GM19372 (cell line): Measurements from ENCODE around the gene ID4.

Experiments used
- ATAC-seq: cut with Tn5 transposase; IDR thresholded peaks from one replicate; pipeline ENCODE4 v1.9.1; 2021; ENCODE audit warnings: mild to moderate bottlenecking, low read depth, moderate library complexity; ENCODE audit not compliant: unreplicated experiment

ID4 gene

GRCh38 chr6:19830171-19830570 is 7.0 kb upstream of the ID4 start:
- ATAC-seq = no peak

DNA sequence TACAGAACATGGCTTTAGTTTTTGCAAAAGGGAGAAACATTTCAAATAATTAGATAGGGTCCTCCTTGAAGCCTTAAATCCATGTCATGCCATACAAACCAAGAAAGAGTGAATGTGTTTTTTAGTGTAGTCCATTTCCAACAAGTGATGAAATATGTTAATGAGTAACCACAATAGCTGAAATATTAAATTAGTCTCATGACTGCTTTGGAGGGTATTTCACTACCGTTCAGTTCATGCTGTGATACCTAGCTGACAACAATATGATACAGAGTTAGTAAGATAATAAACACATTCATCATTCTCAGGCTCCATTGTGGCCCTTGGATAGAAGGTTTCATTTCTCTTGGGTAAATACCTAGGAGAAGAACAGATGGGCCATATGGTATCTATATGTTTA is 5.8 kb upstream of the ID4 start:
- no peak for ATAC-seq

DNA sequence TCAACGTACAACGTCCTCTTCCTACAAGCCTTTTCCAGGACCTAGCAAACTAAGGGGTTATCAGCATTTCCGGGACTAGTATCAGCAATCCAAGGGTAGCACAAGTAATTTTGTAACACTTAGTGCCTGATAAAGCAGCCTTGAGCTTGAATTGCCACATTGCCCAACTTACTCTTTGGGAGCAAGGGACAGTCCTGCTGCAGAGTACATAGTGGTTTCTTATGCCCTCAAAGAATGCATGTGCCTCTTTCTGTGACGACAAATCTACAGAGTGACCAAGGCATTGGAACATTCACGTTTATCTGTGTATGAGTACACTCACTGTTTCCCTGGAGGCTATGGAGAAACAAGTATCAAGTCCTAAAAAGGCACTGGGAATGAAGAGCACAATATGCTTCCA is 3.2 kb upstream of the ID4 start:
- ATAC-seq = no peak

GRCh38 chr6:19834858-19835257 is 2.3 kb upstream of the ID4 start:
- no peak for ATAC-seq

DNA sequence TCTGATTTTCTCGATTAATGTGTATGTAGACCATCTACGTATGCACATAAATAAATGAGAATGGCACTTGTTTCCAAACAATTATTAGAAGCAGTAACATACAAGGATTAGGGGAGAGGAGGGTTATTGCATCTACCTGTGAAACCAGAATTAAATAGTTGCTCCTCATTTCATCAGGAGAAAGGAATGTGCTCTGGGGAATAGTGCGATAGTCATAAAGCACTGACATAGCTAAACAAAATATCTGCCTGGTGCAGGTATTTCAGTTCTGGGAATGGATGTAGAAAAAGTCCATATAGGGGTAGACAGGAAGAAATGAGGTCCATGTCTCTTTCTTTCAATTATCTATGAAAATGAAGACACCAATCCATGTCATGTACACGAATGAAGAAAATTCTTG is 1.6 kb upstream of the ID4 start:
- ATAC-seq = no peak

DNA sequence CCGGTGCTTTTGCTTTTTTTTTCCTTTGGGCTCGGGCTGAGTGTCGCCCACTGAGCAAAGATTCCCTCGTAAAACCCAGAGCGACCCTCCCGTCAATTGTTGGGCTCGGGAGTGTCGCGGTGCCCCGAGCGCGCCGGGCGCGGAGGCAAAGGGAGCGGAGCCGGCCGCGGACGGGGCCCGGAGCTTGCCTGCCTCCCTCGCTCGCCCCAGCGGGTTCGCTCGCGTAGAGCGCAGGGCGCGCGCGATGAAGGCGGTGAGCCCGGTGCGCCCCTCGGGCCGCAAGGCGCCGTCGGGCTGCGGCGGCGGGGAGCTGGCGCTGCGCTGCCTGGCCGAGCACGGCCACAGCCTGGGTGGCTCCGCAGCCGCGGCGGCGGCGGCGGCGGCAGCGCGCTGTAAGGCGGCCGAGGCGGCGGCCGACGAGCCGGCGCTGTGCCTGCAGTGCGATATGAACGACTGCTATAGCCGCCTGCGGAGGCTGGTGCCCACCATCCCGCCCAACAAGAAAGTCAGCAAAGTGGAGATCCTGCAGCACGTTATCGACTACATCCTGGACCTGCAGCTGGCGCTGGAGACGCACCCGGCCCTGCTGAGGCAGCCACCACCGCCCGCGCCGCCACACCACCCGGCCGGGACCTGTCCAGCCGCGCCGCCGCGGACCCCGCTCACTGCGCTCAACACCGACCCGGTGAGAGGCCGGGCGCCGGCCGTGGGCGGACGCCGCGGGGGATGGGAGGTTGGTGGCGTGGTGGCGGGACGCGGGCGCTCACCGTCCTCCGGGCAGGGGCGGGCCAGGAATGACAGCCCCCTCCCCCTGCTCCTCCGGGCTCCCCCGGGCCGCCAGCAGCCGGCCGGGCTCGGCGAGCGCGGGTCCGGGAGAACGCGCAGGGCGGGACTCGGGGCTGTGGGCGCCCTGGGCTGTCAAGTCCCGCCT is 606 bp downstream of the ID4 start:
- no peak for ATAC-seq

GRCh38 chr6:19838442-19839236 is 1.5 kb downstream of the ID4 start:
- no peak for ATAC-seq

DNA sequence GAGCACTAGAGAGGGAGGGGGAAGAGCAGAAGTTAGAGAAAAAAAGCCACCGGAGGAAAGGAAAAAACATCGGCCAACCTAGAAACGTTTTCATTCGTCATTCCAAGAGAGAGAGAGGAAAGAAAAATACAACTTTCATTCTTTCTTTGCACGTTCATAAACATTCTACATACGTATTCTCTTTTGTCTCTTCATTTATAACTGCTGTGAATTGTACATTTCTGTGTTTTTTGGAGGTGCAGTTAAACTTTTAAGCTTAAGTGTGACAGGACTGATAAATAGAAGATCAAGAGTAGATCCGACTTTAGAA is 2.0 kb downstream of the ID4 start:
- ATAC-seq = no peak

- ATAC-seq = no peak
Measured at GRCh38 chr6:19839788-19840187, 2.6 kb downstream of the ID4 start.

- ATAC-seq = no peak
Measured at GRCh38 chr6:19841181-19841580, 4.0 kb downstream of the ID4 start.

DNA sequence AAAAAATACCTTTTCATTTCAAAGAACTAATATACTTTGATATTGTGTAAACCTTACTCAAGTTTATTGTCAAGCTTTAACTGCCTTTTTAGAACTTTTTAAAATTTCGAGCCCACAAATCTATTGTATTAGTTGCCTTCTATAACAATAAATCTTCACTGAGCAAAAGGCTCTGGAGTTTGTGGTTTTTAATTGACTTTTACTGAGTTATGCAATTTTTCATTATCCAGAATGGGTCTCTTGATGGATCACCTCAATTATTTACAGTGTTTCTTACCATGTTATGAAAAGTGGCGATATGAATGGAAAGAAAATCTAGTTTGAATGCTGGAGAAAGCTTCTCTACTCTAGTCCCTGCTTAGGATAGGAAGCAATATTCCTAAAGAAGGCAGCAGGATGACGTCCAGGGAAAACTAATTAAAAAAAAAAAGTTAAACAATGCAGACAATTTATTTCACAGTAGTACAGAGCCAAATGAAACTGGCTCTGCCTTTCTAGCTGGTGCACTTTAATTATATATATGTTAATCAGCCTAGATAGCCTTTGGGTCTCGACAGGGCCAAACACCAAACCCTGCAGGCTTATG is 5.0 kb downstream of the ID4 start:
- no peak for ATAC-seq

DNA sequence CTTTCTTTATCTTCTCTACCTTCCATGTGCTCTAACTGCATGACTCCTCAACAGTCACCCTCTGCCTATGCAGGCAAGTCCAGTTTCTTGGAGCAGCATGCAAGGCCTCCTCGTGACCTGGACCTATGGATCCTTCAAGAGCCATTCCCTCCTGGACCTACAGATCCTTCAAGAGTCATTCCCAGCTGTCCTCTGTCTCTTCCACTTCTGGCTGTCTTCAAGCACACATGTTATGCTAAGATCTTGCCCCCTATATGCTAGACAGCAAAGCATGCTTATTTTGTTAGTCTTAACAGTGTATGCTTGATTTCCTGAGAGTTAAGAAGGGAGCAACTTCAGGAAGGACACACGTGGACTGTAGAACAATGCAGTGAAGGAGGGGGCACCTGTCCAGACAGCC is 7.5 kb downstream of the ID4 start:
- ATAC-seq = no peak

GRCh38 chr6:19845266-19846041 is 8.3 kb downstream of the ID4 start:
- ATAC-seq = no peak

DNA sequence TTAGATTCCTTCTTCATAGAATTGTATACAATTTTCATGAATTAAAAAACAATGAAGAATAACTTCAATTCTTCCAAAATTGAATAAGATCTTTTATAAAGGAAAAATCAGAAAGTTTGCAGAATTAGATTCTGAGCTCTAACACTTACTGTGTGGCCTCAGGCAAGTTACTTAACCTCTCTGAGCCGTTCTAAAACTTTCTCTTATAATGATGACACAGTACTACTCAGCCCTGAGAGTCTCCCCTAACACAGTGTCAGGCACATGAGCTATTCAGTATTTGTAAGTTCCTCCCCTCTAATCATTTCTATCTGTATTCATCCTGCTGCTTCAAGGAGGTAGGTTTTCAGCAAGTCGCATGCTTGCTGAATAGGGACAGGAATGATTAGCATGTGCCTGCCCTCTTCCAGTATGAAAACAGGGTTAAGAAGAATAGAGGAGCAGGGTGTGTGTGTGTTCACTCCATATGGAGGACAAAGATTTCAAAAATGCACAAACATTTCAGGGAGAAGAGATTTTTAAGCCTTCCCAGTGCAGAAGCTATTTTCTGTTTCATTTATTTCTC is 11.4 kb downstream of the ID4 start:
- ATAC-seq = no peak

- ATAC-seq = no peak
Measured at GRCh38 chr6:19849196-19849595, 12.0 kb downstream of the ID4 start.

GRCh38 chr6:19849755-19850154 is 12.6 kb downstream of the ID4 start:
- no peak for ATAC-seq

- ATAC-seq = no peak
Measured at GRCh38 chr6:19851241-19852089, 14.3 kb downstream of the ID4 start.

DNA sequence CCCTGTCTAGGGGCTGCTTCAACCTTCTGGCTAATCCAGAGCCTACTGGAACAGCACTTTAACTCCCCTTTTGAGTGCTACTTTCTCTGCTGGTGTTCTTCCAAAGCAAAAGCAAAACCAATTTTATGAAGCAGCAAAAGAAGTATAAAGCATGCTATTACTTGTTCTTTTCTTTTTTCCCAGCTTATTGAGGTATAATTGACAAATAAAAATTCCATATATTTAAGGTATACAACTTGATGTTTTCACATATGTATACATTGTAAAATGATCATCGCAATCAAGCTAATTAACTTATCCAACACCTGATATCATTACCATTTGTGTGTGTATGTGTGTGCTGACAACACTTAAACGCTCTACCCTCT is 14.9 kb downstream of the ID4 start:
- no peak for ATAC-seq

GRCh38 chr6:19852927-19853326 is 15.8 kb downstream of the ID4 start:
- no peak for ATAC-seq
